GM19099 (cell line): ENCODE measurements around the gene GBA2.

Experiments used
- POLR2A ChIP-seq: IDR thresholded peaks from 3 replicates; pipeline ENCODE4 v1.6.1; 2011; ENCODE audit warnings: low read depth; ENCODE audit not compliant: insufficient read length; ENCODE audit errors: extremely low read depth

Gene GBA2

GRCh38 chr9:35687306-35687705, 61.7 kb downstream of the GBA2 start:
- no peak for TF ChIP-seq POLR2A
